Prostate gland (tissue), 2 donors: ENCODE data around the gene FCHSD2. TPM values are rescaled to one million over a fixed set of nuclear protein-coding genes. Genes with fewer than 3 reads are reported as not detected.

Source experiments
- DNase-seq: peaks from one replicate; pipeline ENCODE4 v3.0.0-alpha.2; 2019; ENCODE audit warnings: low spot score
- H3K27ac ChIP-seq, 2 donors: fragments of 200-600 bp; sonication (generic); 2 replicates each; pipeline ENCODE4 v1.5.1; 2017 to 2019
- H3K27me3 ChIP-seq: fragments of 200-600 bp; sonication (generic); replicated peaks from 2 replicates; pipeline ENCODE4 v1.5.1; 2019; ENCODE audit not compliant: insufficient read depth
- H3K36me3 ChIP-seq, 2 donors: fragments of 200-600 bp; sonication (generic); 1 replicate in 1 of 2; 2 replicates in 1 of 2; pipeline versions ENCODE4 v1.5.1 to v1.8.1; 2017 to 2019
- H3K4me1 ChIP-seq: fragments of 200-600 bp; sonication (generic); replicated peaks from 2 replicates; pipeline ENCODE4 v1.5.1; 2019
- H3K4me3 ChIP-seq, 2 donors: fragments of 200-600 bp; sonication (generic); 2 replicates each; pipeline ENCODE4 v1.5.1; 2017 to 2019
- H3K9me3 ChIP-seq: fragments of 200-600 bp; sonication (generic); 2 replicates; pipeline ENCODE4 v1.5.1; 2017
- CTCF ChIP-seq, 4 experiments: fragments of 200-600 bp in 2 of 4; fragments of 450-650 bp in 2 of 4; sonication (generic) in 2 of 4; IDR thresholded peaks; 1 replicate in 3 of 4; 2 replicates in 1 of 4; pipeline ENCODE4 v1.5.1; 2016 to 2019; ENCODE audit warnings: antibody characterized with exemption in 4 of 4, mild to moderate bottlenecking in 2 of 4, moderate library complexity in 2 of 4
- POLR2A ChIP-seq: fragments of 450-650 bp; IDR thresholded peaks from one replicate; pipeline ENCODE4 v1.6.1; 2016; ENCODE audit warnings: antibody characterized with exemption, mild to moderate bottlenecking
- POLR2AphosphoS5 ChIP-seq: sonication (generic); formaldehyde crosslinking; IDR thresholded peaks from one replicate; pipeline ENCODE4 v1.6.1; 2017; ENCODE audit warnings: antibody characterized with exemption
- WGBS: methylation state at CpG from one replicate; pipeline ENCODE4 v1.1.5; 2018; 5-methylcytosine and 5-hydroxymethylcytosine counted together
- intact Hi-C: fragments of 100-400 bp; cut with DNase I; formaldehyde crosslinking; loops from one replicate; pipeline ENCODE4 v1.14.2; 2022
- total RNA-seq, 2 donors: library from RNA; depleted of rRNA; stranded (reverse); fragments of >200 nt; gene quantifications; one replicate each; pipeline ENCODE4 v1.1.0, GENCODE V29; 2016

Gene FCHSD2
- total RNA-seq, 2 donors from 2014 or later, result 9.9 to 45.3 TPM

DNA sequence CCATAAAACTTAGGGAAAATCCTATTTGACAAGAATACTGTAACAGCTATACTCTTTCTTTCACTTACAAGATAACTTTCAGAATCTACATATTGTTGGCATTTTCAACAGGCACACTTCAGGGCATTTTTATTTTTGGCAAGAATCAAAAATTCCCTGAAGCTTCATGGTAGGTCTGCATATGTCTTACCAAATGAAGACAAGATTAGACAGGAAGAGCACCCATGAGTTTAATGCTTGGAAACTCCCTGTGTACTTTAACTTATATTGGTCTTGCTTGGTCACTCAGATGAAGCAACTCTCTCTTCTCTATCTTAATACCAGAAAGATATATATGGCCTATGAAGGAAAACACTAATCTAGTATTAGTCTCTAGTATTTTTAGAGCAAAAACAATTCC, 190.2 kb downstream of the FCHSD2 start:
- Histone ChIP-seq H3K27me3 (no peaks in the 10 kb centered on the region), H3K4me1 (no peaks in the 10 kb centered on the region), H3K36me3 (no peaks in the 10 kb centered on the region), H3K4me3 (no peak overlapping the region), H3K27ac (no peak overlapping the region), H3K9me3 (no peaks in the 10 kb centered on the region)
- DNase-seq, result no peak
- intact Hi-C loops, result no loop called here
- no peak for TF ChIP-seq CTCF (IDR thresholded peaks at IDR 0.05)
- no peak for TF ChIP-seq POLR2A

GRCh38 chr11:72951193-72951592, 190.9 kb downstream of the FCHSD2 start:
- no peaks in the 10 kb centered on the region for H3K9me3 ChIP-seq
- no peak overlapping the region for H3K4me3 ChIP-seq
- no peak for DNase-seq
- 65% methylated on average over 4 of the region's 4 CpGs for WGBS
- intact Hi-C loops, result no loop called here
- no peaks in the 10 kb centered on the region for H3K36me3 ChIP-seq
- H3K27ac ChIP-seq, result no peak overlapping the region
- no peaks in the 10 kb centered on the region for H3K27me3 ChIP-seq
- TF ChIP-seq POLR2AphosphoS5 (no peak), POLR2A (no peak), CTCF (IDR thresholded peaks at IDR 0.05) (no peak)
- H3K4me1 ChIP-seq, result no peaks in the 10 kb centered on the region

- no peak for DNase-seq
- Histone ChIP-seq H3K27me3 (no peaks in the 10 kb centered on the region), H3K36me3 (no peaks in the 10 kb centered on the region), H3K9me3 (no peaks in the 10 kb centered on the region), H3K4me3 (no peak overlapping the region), H3K4me1 (no peaks in the 10 kb centered on the region), H3K27ac (no peak overlapping the region)
- TF ChIP-seq POLR2A (no peak), CTCF (IDR thresholded peaks at IDR 0.05) (no peak), POLR2AphosphoS5 (no peak)
- intact Hi-C loops, result no loop called here
- 97% methylated on average over 3 of the region's 3 CpGs for WGBS
Measured at GRCh38 chr11:72950685-72951084, 191.4 kb downstream of the FCHSD2 start.

GRCh38 chr11:72947229-72947628, 194.9 kb downstream of the FCHSD2 start:
- H3K9me3 ChIP-seq, result no peaks in the 10 kb centered on the region
- no peaks in the 10 kb centered on the region for H3K36me3 ChIP-seq
- no peaks in the 10 kb centered on the region for H3K4me1 ChIP-seq
- no peak for DNase-seq
- H3K4me3 ChIP-seq, result no peak overlapping the region
- no peaks in the 10 kb centered on the region for H3K27me3 ChIP-seq
- TF ChIP-seq CTCF (IDR thresholded peaks at IDR 0.05), result no peak
- H3K27ac ChIP-seq, result no peak overlapping the region
- intact Hi-C loops, result no loop called here
- 94% methylated on average over 1 of the region's 1 CpG for WGBS

- Histone ChIP-seq H3K27me3 (peaks cover 4% of the 10 kb centered on the region), H3K9me3 (no peaks in the 10 kb centered on the region), H3K4me1 (no peaks in the 10 kb centered on the region), H3K27ac (no peak overlapping the region), H3K36me3 (no peaks in the 10 kb centered on the region), H3K4me3 (no peak overlapping the region)
- WGBS, result 11% methylated on average over 1 of the region's 1 CpG
- no peak for TF ChIP-seq POLR2AphosphoS5
- TF ChIP-seq POLR2A, result no peak
- TF ChIP-seq CTCF (IDR thresholded peaks at IDR 0.05), result no peak
- intact Hi-C loops, result no loop called here
- DNase-seq, result no peak
Measured at GRCh38 chr11:72943664-72944063, 198.5 kb downstream of the FCHSD2 start.
